A204.1 (cell line): Measurements from ENCODE around the gene TRIM36.

Source experiments
- FAIRE-seq: peaks from 2 replicates; lab custom pipeline; 2012; peaks lifted over from hg19 to GRCh38; lab: Jason Lieb, UNC

Gene TRIM36

GRCh38 chr5:115169487-115170133 lies at the start of gene TRIM36:
Gene TRIM36 (minus strand): TSS chr5:115169908. CDS start chr5:115169634, 274 bp downstream.
- no peak for FAIRE-seq

GRCh38 chr5:115214541-115214940 lies 44.8 kb upstream of the TRIM36 start:
- FAIRE-seq: no peak

DNA sequence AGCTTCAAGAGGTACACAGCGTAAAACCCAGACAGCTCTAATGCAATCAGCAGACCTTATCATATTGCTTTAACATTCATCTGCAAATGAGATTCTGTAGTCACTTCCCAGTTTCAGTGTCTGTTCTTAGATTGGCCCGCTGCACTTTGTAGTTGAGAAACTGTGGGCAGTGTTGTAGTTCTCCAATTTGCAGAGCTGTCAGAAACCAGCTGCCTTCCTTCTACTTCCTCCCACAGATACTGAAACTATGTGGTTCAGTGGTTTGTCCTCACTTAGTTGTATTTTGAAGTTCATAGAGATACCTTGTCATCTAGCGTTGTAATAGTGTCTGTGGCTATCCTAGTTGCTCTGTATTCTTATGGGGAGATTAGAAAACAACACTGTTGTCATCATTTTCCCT lies 39.6 kb upstream of the TRIM36 start:
- no peak for FAIRE-seq

DNA sequence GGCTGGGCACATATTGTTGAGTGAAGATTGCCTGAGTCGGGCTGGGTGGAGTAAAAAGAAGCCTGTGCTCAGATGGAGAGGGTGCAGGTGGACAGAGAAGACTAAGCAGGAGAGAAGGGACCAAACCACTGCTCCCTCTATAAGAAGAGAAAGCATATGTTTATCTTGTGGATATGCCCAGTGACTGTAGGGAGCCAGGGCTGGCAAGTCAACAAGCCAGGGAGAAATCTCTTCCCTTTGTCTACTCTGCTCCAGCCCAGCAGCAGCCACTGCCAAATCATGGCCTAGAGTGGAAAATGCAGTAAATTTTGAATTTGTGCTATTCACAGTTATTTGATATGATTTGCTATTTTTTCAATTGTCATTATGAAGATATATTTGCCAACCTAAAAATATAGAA lies 33.2 kb upstream of the TRIM36 start:
- no peak for FAIRE-seq

- FAIRE-seq: no peak
Observed at GRCh38 chr5:115196161-115196560, 26.5 kb upstream of the TRIM36 start.

DNA sequence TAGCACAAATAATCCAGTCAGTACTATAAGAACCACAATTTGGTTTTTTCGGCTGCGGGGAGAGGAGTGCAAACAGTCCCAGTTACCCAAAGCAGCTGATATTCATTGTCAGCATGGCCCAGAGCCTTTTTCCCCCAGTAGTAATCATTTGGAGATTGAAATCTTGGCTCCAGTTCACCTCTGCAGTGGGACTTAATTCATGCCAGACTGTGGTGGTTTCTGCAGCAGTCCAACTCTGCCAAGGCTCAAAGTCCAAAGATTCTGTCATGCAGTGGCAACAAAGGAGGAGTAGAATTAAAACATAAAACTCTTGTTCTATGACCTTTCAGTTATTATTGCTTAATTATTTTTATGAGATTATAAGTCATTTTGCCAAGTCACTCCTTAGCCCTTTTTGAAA lies 25.0 kb upstream of the TRIM36 start:
- no peak for FAIRE-seq

DNA sequence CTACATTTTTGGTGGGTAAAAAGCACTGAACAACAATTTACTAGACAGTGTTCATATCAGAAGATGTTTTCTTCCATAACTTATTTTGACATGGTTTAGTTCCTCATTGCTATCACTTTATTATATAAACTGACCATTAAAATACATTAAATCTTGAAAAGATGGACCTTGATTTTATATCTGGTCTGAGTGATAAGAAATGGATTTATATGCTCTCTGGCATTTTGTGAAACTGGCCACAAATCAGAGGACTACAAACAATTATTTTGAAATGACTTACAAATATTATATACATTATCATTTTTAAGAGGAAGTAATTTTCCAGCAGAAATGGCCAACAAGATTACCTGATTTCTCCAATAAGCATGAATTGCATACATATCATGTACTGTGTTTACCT lies 23.6 kb upstream of the TRIM36 start:
- FAIRE-seq: no peak

DNA sequence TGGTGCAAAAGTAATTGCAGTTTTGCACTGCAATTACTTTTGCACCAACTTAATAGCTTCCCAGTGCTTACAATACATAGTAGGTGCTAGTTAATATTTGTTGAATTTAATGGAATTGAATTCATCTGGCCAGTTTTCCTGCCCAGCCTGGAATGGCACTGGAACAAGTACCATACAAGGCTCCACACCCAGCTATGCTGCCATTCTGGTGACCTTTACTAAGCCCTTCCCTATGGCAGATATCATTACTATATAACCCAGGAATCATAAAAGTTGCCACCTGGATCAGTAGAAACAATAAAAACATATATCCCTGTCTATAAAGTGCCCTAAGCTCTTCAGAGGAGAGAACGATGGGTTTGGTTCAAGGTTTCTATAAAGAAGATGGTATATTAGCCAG lies 22.4 kb upstream of the TRIM36 start:
- FAIRE-seq: no peak

- FAIRE-seq: no peak
Observed at GRCh38 chr5:115191474-115192031, 21.8 kb upstream of the TRIM36 start.

GRCh38 chr5:115190388-115190787 lies 20.7 kb upstream of the TRIM36 start:
- no peak for FAIRE-seq

GRCh38 chr5:115189866-115190265 lies 20.2 kb upstream of the TRIM36 start:
- no peak for FAIRE-seq

DNA sequence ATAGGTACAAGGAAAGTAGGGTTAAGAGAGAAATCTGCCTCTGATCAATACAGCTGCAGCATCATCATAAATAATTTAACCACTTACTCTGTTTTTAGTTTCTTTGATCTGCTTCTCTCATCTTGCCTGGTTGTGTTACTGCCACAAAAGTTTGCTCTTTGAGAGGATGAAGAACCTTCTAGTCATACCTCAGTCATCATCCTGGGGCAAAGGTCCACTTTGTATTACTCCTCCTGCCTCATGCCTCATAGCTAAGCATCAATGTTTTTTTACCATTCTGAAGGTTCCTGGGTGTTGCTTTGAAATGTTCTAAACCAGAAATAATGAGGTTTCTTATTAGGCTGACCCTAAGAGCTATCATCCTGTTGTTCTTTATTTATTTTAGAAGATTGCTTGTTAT lies 17.1 kb upstream of the TRIM36 start:
- FAIRE-seq: no peak

- no peak for FAIRE-seq
Observed at GRCh38 chr5:115184770-115185169, 15.1 kb upstream of the TRIM36 start.

- no peak for FAIRE-seq
Observed at GRCh38 chr5:115181757-115182156, 12.0 kb upstream of the TRIM36 start.

- no peak for FAIRE-seq
Observed at GRCh38 chr5:115180165-115180709, 10.5 kb upstream of the TRIM36 start.

GRCh38 chr5:115179394-115180164 lies 9.9 kb upstream of the TRIM36 start:
- FAIRE-seq: no peak

- no peak for FAIRE-seq
Observed at GRCh38 chr5:115179030-115179393, 9.3 kb upstream of the TRIM36 start.

- FAIRE-seq: no peak
Observed at GRCh38 chr5:115170929-115171510, 1.3 kb upstream of the TRIM36 start.

GRCh38 chr5:115170134-115170928 lies 623 bp upstream of the TRIM36 start:
- FAIRE-seq: no peak

- FAIRE-seq: no peak
Observed at GRCh38 chr5:115168829-115169486, 750 bp downstream of the TRIM36 start.

GRCh38 chr5:115166744-115167393 lies 2.8 kb downstream of the TRIM36 start:
- FAIRE-seq: no peak
